HepG2 (cell line): ENCODE data around the gene PGLYRP4. TPM values are rescaled to one million over a fixed set of nuclear protein-coding genes. Genes with fewer than 3 reads are reported as not detected.

Experiments
- ATAC-seq: fragments of 200-7000 bp; cut with Tn5 transposase; 3 replicates; pipeline ENCODE4 v1.9.1; 2020; ENCODE audit warnings: mild to moderate bottlenecking, moderate library complexity
- BruUV-seq: library from RNA; stranded (reverse); fragments of 400-500 nt; replicated peaks from 2 replicates; lab custom pipeline; 2021; lab: Mats Ljungman, UMichigan
- CTCF ChIA-PET: fragments of 300-600 bp; formaldehyde crosslinking; extraction: SDS; loops from one replicate; lab custom pipeline; 2021; ENCODE audit warnings: low total read pairs, inconsistent platforms, low intra/inter-chr PET ratio; lab: Yijun Ruan, JAX
- POLR2A ChIA-PET: fragments of 350-600 bp; sonication (Branson Sonifier 250); formaldehyde crosslinking; loops from one replicate; lab custom pipeline; 2020; ENCODE audit warnings: antibody characterized with exemption, inconsistent platforms; lab: Yijun Ruan, JAX
- DNase-seq: peaks from one replicate; pipeline ENCODE4 v3.0.0-alpha.2; 2015; ENCODE audit warnings: low spot score
- FAIRE-seq: peaks from 3 replicates; lab custom pipeline; 2011; peaks lifted over from hg19 to GRCh38; lab: Jason Lieb, UNC
- H2AFZ ChIP-seq: one replicate; pipeline ENCODE4 v1.6.1; 2011; ENCODE audit warnings: low read length, inconsistent platforms
- H3K27ac ChIP-seq: fragments of 300-600 bp; 3 replicates; pipeline ENCODE4 v1.8.0; 2011; ENCODE audit warnings: mixed run types, mild to moderate bottlenecking, mixed read lengths, low read length, inconsistent platforms; ENCODE audit not compliant: insufficient read depth; ENCODE audit errors: extremely low read length
- H3K27me3 ChIP-seq, 2 experiments: fragments of 200-600 bp in 1 of 2; 2 replicates in 1 of 2; 3 replicates in 1 of 2; pipeline versions ENCODE4 v1.6.0 to v1.8.0; 2011; ENCODE audit warnings: low read length in 2 of 2, mild to moderate bottlenecking in 2 of 2, moderate library complexity in 2 of 2, inconsistent platforms in 1 of 2; ENCODE audit not compliant: insufficient read depth in 2 of 2, control insufficient read depth in 1 of 2
- H3K36me3 ChIP-seq, 2 experiments: fragments of 200-600 bp in 1 of 2; replicated peaks in 1 of 2; 2 replicates in 1 of 2; 3 replicates in 1 of 2; pipeline versions ENCODE4 v1.5.1 to v1.8.0; 2011; ENCODE audit warnings: low read length in 2 of 2, inconsistent platforms in 1 of 2; ENCODE audit not compliant: insufficient read depth in 2 of 2, control insufficient read depth in 1 of 2
- H3K4me1 ChIP-seq: 2 replicates; pipeline ENCODE4 v1.5.1; 2012; ENCODE audit warnings: low read length, inconsistent platforms; ENCODE audit not compliant: insufficient read depth
- H3K4me2 ChIP-seq: 2 replicates; pipeline ENCODE4 v1.6.0; 2011; ENCODE audit warnings: low read depth, low read length, inconsistent platforms
- H3K4me3 ChIP-seq, 3 experiments: fragments of 200-600 bp in 1 of 3; sonication (generic), shearing (Covaris generic) in 1 of 3; replicated peaks in 1 of 3; 2 replicates each; pipeline ENCODE4 v1.5.1; 2011 to 2016; ENCODE audit warnings: low read length in 3 of 3, inconsistent platforms in 2 of 3, low read depth in 2 of 3, mild to moderate bottlenecking in 2 of 3, control low read depth in 1 of 3, mixed read lengths in 1 of 3; ENCODE audit not compliant: insufficient read depth in 1 of 3
- H3K79me2 ChIP-seq: one replicate; pipeline ENCODE4 v1.6.1; 2011; ENCODE audit warnings: low read length, inconsistent platforms; ENCODE audit not compliant: insufficient read depth
- H3K9ac ChIP-seq: 2 replicates; pipeline ENCODE4 v1.6.0; 2011; ENCODE audit warnings: mild to moderate bottlenecking, low read depth, low read length, inconsistent platforms; ENCODE audit not compliant: insufficient read depth
- H3K9me3 ChIP-seq: 2 replicates; pipeline ENCODE4 v1.5.1; 2012; ENCODE audit warnings: mild to moderate bottlenecking, low read length
- H4K20me1 ChIP-seq: 2 replicates; pipeline ENCODE4 v1.6.0; 2011; ENCODE audit warnings: inconsistent platforms, mild to moderate bottlenecking, low read length, moderate library complexity; ENCODE audit not compliant: insufficient read depth
- ATF7-NPFF ChIP-seq: sonication (generic); formaldehyde crosslinking; IDR thresholded peaks from 2 replicates; pipeline ENCODE4 v1.8.1; 2023; ENCODE audit warnings: mild to moderate bottlenecking, low read depth, missing genetic modification reagents, moderate library complexity
- NR2C2 ChIP-seq: sonication (generic); formaldehyde crosslinking; IDR thresholded peaks from 2 replicates; pipeline ENCODE4 v1.4.0; 2020; ENCODE audit warnings: missing genetic modification reagents, mild to moderate bottlenecking, moderate library complexity, borderline replicate concordance
- PCBP1 ChIP-seq: fragments of 200-400 bp; formaldehyde crosslinking; IDR thresholded peaks from 2 replicates; pipeline ENCODE4 v1.6.1; 2017; ENCODE audit warnings: mild to moderate bottlenecking, low read depth, low read length, borderline replicate concordance
- RFXANK ChIP-seq: IDR thresholded peaks from 2 replicates; pipeline ENCODE4 v1.6.1; 2016
- SAP130 ChIP-seq: IDR thresholded peaks from 2 replicates; pipeline ENCODE4 v1.6.1; 2016; ENCODE audit warnings: low read depth
- TARDBP ChIP-seq: sonication (generic); formaldehyde crosslinking; IDR thresholded peaks from 2 replicates; pipeline ENCODE4 v1.8.0; 2022; ENCODE audit warnings: mild to moderate bottlenecking, missing genetic modification reagents
- YY1 ChIP-seq: IDR thresholded peaks from 2 replicates; pipeline ENCODE4 v1.6.1; 2011; ENCODE audit warnings: low read length, low read depth, moderate library complexity, mild to moderate bottlenecking; ENCODE audit not compliant: insufficient read depth, insufficient replicate concordance
- ZBTB43 ChIP-seq: sonication (generic); formaldehyde crosslinking; conservative IDR thresholded peaks from 2 replicates; pipeline ENCODE4 v1.4.0; 2020; ENCODE audit warnings: missing genetic modification reagents
- ZHX2 ChIP-seq, 2 experiments: sonication (generic) in 1 of 2; formaldehyde crosslinking in 1 of 2; IDR thresholded peaks; 2 replicates each; pipeline versions ENCODE4 v1.6.1 to v1.9.0; 2014 to 2022; ENCODE audit warnings: antibody characterized with exemption in 1 of 2, borderline replicate concordance in 1 of 2, inconsistent platforms in 1 of 2, low read depth in 1 of 2, missing genetic modification reagents in 1 of 2
- ZMYM3 ChIP-seq: sonication (generic); formaldehyde crosslinking; IDR thresholded peaks from 2 replicates; pipeline ENCODE4 v1.5.1; 2020; ENCODE audit warnings: mild to moderate bottlenecking, missing genetic modification reagents
- ZNF501 ChIP-seq: sonication (generic); formaldehyde crosslinking; IDR thresholded peaks from 2 replicates; pipeline ENCODE4 v1.5.1; 2020; ENCODE audit warnings: mild to moderate bottlenecking, moderate library complexity, missing genetic modification reagents
- WGBS: methylation state at CpG from one replicate; pipeline ENCODE4 v1.1.6; 2017; ENCODE audit warnings: low lambda C conversion rate; 5-methylcytosine and 5-hydroxymethylcytosine counted together
- in situ Hi-C: cut with HindIII; loops from 2 replicates; pipeline ENCODE4 v1.10.0; 2017; ENCODE audit warnings: low pct_unique_long_range_greater_than_20kb; ENCODE audit not compliant: extremely low pct_ligation_motif_present
- intact Hi-C: fragments of 100-400 bp; cut with micrococcal nuclease; formaldehyde crosslinking; loops from one replicate; pipeline ENCODE4 v1.10.0; 2022; ENCODE audit not compliant: unreplicated experiment
- polyA plus RNA-seq, 8 experiments: library from polyadenylated mRNA; depleted of rRNA in 3 of 8; stranded (reverse) in 7 of 8; unstranded in 1 of 8; fragments of >200 nt; fragmentation: Illumina TruSeq in 4 of 8; extraction: Trizol in 4 of 8; gene quantifications; 2 replicates each; pipeline versions ENCODE4 v1.2.1 to v1.2.3, GENCODE V29; 2011 to 2016; ENCODE audit warnings: low read depth in 4 of 8, missing spikeins in 1 of 8, mixed read lengths in 1 of 8; ENCODE audit not compliant: insufficient read depth in 1 of 8
- total RNA-seq, 5 experiments: library from RNA; depleted of rRNA; stranded (reverse); fragments of >200 nt; fragmentation: Illumina TruSeq; extraction: Trizol; gene quantifications; 2 replicates each; pipeline ENCODE4 v1.2.3, GENCODE V29; 2016; ENCODE audit warnings: low read depth in 1 of 5

PGLYRP4 gene
- total and polyA plus RNA-seq, 2 of the 13 experiments (the other 11 are each of a cell fraction or from before 2014, with no cell fraction given) = not detected

- TF ChIP-seq ZMYM3 (CRISPR knock-in tag) = no peak
Measured at GRCh38 chr1:153349363-153350320, 1.0 kb upstream of the PGLYRP4 start (continued).

GRCh38 chr1:153347856-153348255, 785 bp downstream of the PGLYRP4 start:
- POLR2A ChIA-PET = no interaction called here
- Histone ChIP-seq H3K9me3 (no peaks in the 10 kb centered on the region), H3K4me3 (no peak overlapping the region), H2AFZ (no peak overlapping the region)
- TF ChIP-seq TARDBP (CRISPR knock-in tag) (no peak), SAP130 (no peak), YY1 (no peak), PCBP1 (no peak), NR2C2 (CRISPR knock-in tag) (no peak), ZBTB43 (no peak), ATF7-NPFF (CRISPR knock-in tag) (no peak), ZHX2 (IDR thresholded peaks at IDR 0.05; ENCODE audit: low read depth) (no peak), ZHX2 (CRISPR knock-in tag; IDR thresholded peaks at IDR 0.05; ENCODE audit: borderline replicate concordance) (no peak), ZNF501 (CRISPR knock-in tag) (no peak), RFXANK (CRISPR knock-in tag) (no peak)
- TF ChIP-seq, all 625 proteins: peak for 0
- in situ Hi-C loops (loop anchor here (5.0 kb wide), 1 partner anchor 149 kb away; no protein-coding TSS in a partner anchor), intact Hi-C loops (no loop called here)
- H3K79me2 ChIP-seq = no peaks in the 10 kb centered on the region
- no TSS peak for BruUV-seq
- no peak overlapping the region for H3K9ac ChIP-seq
- FAIRE-seq = no peak
- ATAC-seq = no peak
- no peak overlapping the region for H3K27ac ChIP-seq
- CTCF ChIA-PET = no interaction called here
- H4K20me1 ChIP-seq = peaks cover 4% of the 10 kb centered on the region
- H3K36me3 ChIP-seq = no peaks in the 10 kb centered on the region
- peaks cover 2 to 6% of the 10 kb centered on the region in 2 experiments; a peak in 3 of 5 replicates for H3K27me3 ChIP-seq
- DNase-seq = no peak
- no peak overlapping the region for H3K4me2 ChIP-seq
- 3% methylated on average over 7 of the region's 7 CpGs for WGBS
- H3K4me1 ChIP-seq = no peaks in the 10 kb centered on the region
